ENCODE results near the gene NLRP9. TPM values are rescaled to one million over a fixed set of nuclear protein-coding genes. Genes with fewer than 3 reads are reported as not detected.
"Not testable (repeated sequence)": the region's sequence is repeated elsewhere in the genome, so short reads cannot be mapped to it uniquely, and the experiment has no call there.

The NLRP9 gene
- total and polyA plus RNA-seq, 8 donors = not detected

- no peak for DNase-seq
- Histone ChIP-seq H3K9me3 (peaks cover 9 to 25% (median 11%) of the 10 kb centered on the region in 4 donors), H3K4me1 (no peaks in the 10 kb centered on the region), H3K27ac (no peak overlapping the region), H3K4me3 (no peak overlapping the region), H3K36me3 (no peaks in the 10 kb centered on the region), H3K27me3 (peaks cover 0 to 31% (median 0%) of the 10 kb centered on the region in 3 donors)
- 91 to 94% (median 91%) methylated on average over 6 to 8 of the region's 8 CpGs for WGBS, 5 donors
- no peak for TF ChIP-seq EP300 (IDR thresholded peaks at IDR 0.05)
- TF ChIP-seq POLR2AphosphoS5 (IDR thresholded peaks at IDR 0.05) = no peak
- no peak for TF ChIP-seq CTCF (IDR thresholded peaks at IDR 0.05)
- TF ChIP-seq POLR2A (IDR thresholded peaks at IDR 0.05) = no peak
- intact Hi-C loops (cut with DNase I; ENCODE audit: low total_unique reads) = no loop called here
Measured at GRCh38 chr19:55723491-55723890, 14.7 kb downstream of the NLRP9 start.

GRCh38 chr19:55720801-55721200 is 17.4 kb downstream of the NLRP9 start:
- Histone ChIP-seq H3K27ac (no peak overlapping the region), H3K27me3 (peaks cover 0 to 56% (median 8%) of the 10 kb centered on the region in 3 donors), H3K9me3 (peaks cover 9 to 25% (median 11%) of the 10 kb centered on the region in 4 donors), H3K4me1 (no peaks in the 10 kb centered on the region), H3K36me3 (no peaks in the 10 kb centered on the region), H3K4me3 (no peak overlapping the region)
- DNase-seq = no peak
- TF ChIP-seq CTCF (IDR thresholded peaks at IDR 0.05) = no peak
- TF ChIP-seq POLR2A (IDR thresholded peaks at IDR 0.05) = no peak
- TF ChIP-seq POLR2AphosphoS5 (IDR thresholded peaks at IDR 0.05) = no peak
- no peak for TF ChIP-seq EP300 (IDR thresholded peaks at IDR 0.05)
- intact Hi-C loops (cut with DNase I; ENCODE audit: low total_unique reads) = no loop called here
- 79 to 89% (median 86%) methylated on average over 3 of the region's 3 CpGs for WGBS, 5 donors

- Histone ChIP-seq H3K27me3 (peaks cover 0 to 61% (median 8%) of the 10 kb centered on the region in 3 donors), H3K36me3 (no peaks in the 10 kb centered on the region), H3K4me1 (no peaks in the 10 kb centered on the region), H3K4me3 (no peak overlapping the region), H3K27ac (no peak overlapping the region), H3K9me3 (peaks cover 9 to 25% (median 11%) of the 10 kb centered on the region in 4 donors)
- 69 to 81% (median 73%) methylated on average over 5 of the region's 5 CpGs for WGBS, 5 donors
- DNase-seq = no peak
- TF ChIP-seq CTCF (IDR thresholded peaks at IDR 0.05) (no peak), POLR2AphosphoS5 (IDR thresholded peaks at IDR 0.05) (no peak), EP300 (IDR thresholded peaks at IDR 0.05) (no peak), POLR2A (IDR thresholded peaks at IDR 0.05) (no peak)
- intact Hi-C loops (cut with DNase I; ENCODE audit: low total_unique reads) = no loop called here
Measured at GRCh38 chr19:55720214-55720746, 17.9 kb downstream of the NLRP9 start.

GRCh38 chr19:55717879-55718711 is 20.1 kb downstream of the NLRP9 start:
- WGBS, 5 donors = 17 to 50% (median 33%) methylated on average over 13 of the region's 13 CpGs
- Histone ChIP-seq H3K9me3 (peaks cover 9 to 25% (median 11%) of the 10 kb centered on the region in 4 donors), H3K27me3 (peaks cover 0 to 66% (median 12%) of the 10 kb centered on the region in 3 donors)
- H3K36me3 ChIP-seq; H3K4me3 ChIP-seq; intact Hi-C loops (cut with DNase I; ENCODE audit: low total_unique reads); DNase-seq; H3K27ac ChIP-seq; H3K4me1 ChIP-seq: not testable (repeated sequence)

All from stomach (tissue), 9 donors.